ENCODE measurements around the gene CDK13. TPM values are rescaled to one million over a fixed set of nuclear protein-coding genes. Genes with fewer than 3 reads are reported as not detected.

Gene CDK13
- total RNA-seq, 2 donors from 2014 or later, result 34.7 to 37.7 TPM

DNA sequence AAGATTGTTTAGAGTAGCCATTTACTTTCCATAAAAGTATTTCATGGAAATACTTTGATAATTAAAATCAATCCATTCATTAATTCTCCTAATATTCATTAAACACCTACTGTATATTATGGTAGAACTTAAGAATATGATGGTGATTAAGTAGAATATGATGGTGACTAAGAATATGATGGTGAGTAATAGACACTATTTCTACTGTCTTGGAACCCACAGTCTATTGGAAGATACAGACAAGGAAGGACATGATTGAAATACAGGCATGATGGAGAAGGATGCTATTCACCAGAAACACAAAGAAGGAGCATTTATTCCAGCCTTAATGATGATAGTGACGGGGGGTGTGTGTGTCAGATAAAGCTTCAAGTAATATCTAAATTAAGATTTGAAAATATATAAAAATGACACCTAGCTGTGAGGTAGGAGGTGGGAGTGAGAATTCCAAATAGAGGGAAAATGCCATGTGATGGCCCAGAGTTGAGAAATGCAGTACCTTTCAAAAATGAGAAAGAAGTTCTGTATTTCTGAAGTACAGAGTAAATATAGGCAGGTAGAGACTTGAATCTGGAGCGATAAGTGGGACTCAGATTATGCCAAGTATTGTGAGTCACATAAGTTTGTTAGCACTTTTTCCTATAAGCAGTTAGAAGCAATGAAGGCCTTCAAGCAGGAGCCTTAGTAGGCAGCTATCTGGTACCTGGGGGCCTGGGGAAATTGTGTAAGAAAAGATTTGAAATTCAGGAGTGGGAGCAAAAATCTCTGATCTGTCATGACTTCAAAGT is 12.5 kb upstream of the CDK13 start:
- Histone ChIP-seq H3K9me3 (no peaks in the 10 kb centered on the region), H3K4me3 (no peak overlapping the region), H3K4me1 (no peaks in the 10 kb centered on the region), H3K36me3 (no peaks in the 10 kb centered on the region), H3K27me3 (no peaks in the 10 kb centered on the region), H3K27ac (no peak overlapping the region)
- TF ChIP-seq, protein P1, sequence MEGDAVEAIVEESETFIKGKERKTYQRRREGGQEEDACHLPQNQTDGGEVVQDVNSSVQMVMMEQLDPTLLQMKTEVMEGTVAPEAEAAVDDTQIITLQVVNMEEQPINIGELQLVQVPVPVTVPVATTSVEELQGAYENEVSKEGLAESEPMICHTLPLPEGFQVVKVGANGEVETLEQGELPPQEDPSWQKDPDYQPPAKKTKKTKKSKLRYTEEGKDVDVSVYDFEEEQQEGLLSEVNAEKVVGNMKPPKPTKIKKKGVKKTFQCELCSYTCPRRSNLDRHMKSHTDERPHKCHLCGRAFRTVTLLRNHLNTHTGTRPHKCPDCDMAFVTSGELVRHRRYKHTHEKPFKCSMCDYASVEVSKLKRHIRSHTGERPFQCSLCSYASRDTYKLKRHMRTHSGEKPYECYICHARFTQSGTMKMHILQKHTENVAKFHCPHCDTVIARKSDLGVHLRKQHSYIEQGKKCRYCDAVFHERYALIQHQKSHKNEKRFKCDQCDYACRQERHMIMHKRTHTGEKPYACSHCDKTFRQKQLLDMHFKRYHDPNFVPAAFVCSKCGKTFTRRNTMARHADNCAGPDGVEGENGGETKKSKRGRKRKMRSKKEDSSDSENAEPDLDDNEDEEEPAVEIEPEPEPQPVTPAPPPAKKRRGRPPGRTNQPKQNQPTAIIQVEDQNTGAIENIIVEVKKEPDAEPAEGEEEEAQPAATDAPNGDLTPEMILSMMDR (IDR thresholded peaks at IDR 0.05), result no peak
- DNase-seq (ENCODE audit: low spot score), result no peak

DNA sequence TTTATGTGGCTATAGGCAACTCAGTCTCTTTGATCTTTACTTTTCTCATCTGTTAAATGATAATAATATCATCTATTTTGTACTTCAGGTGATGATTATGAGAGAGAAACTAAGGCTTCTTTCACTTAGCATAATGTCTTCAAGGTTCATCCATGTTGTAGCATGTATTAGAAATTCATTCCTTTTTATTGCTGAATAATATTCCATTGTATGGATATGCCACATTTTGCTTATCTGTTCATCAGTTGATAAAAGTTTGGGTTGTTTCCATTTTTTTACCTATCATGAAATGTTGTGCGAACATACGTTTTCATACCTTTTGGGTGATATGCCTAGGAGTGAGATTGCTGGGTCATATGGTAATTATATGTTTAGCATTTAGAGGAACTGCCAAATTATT is 7.2 kb upstream of the CDK13 start:
- H3K4me1 ChIP-seq, result peaks cover 0 to 1% of the 10 kb centered on the region in 2 donors
- H3K4me3 ChIP-seq, result no peak overlapping the region
- H3K9me3 ChIP-seq, result no peaks in the 10 kb centered on the region
- no peak overlapping the region for H3K27ac ChIP-seq
- DNase-seq (ENCODE audit: low spot score), result no peak
- TF ChIP-seq, protein P1 (IDR thresholded peaks at IDR 0.05), result no peak
- no peaks in the 10 kb centered on the region for H3K27me3 ChIP-seq
- H3K36me3 ChIP-seq, result no peaks in the 10 kb centered on the region

DNA sequence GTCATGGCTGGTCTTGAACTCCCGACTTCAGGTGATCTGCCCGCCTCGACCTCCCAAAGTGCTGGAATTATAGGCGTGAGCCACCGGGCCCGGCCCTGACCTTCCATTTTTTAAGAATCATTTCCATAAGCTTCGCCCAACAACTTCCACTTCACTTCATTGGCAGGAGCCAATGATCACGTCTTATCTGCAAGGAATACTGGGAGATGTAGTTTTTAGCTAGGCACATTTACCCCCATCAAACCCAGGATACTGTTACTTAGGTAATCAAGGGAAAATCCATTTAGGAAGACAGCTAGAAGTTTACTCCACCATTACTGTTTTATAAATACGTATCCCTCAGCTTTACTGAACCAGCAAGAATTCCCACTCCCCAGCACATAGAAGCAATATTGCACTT is 3.4 kb upstream of the CDK13 start:
- H3K9me3 ChIP-seq, result no peaks in the 10 kb centered on the region
- H3K4me1 ChIP-seq, result peaks cover 0 to 10% of the 10 kb centered on the region in 2 donors
- H3K36me3 ChIP-seq, result no peaks in the 10 kb centered on the region
- no peak overlapping the region for H3K27ac ChIP-seq
- no peaks in the 10 kb centered on the region for H3K27me3 ChIP-seq
- no peak overlapping the region for H3K4me3 ChIP-seq
- TF ChIP-seq, protein P1 (IDR thresholded peaks at IDR 0.05), result no peak
- no peak for DNase-seq (ENCODE audit: low spot score)

DNA sequence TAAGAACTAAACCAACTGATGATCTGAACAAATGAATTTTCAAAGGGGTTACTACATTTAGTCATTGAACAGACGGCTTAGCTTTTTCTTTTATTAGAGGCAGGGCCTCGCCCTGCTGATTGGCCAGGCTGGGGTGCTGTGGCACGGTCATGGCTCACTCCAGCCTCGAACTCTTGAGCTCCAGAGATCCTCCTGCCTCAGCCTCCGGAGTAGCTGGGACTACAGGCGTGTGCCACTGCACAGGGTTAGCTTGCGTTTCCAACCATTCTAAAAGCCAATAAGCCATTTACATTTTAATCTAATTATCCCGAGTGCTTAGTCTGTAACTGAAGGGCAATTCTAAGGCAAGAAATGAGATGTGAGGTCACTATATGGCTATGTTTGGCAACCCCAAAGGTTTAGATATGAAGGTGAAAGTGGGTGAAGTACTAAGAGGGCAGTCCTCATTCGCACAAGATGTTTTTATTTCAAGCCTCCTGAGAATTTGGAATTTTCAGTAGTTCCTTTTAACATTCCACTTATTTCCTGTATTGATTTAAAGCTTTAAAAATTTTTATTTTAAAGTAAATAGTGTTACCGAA is 1.6 kb upstream of the CDK13 start:
- Histone ChIP-seq H3K27ac (peak overlapping the region; percentile 95 to 99), H3K4me3 (peak overlapping the region; percentile 91 to 94), H3K36me3 (no peaks in the 10 kb centered on the region), H3K27me3 (no peaks in the 10 kb centered on the region), H3K4me1 (peaks cover 0 to 14% of the 10 kb centered on the region in 2 donors), H3K9me3 (no peaks in the 10 kb centered on the region)
- TF ChIP-seq, protein P1 (IDR thresholded peaks at IDR 0.05), result no peak
- DNase-seq (ENCODE audit: low spot score), result no peak

DNA sequence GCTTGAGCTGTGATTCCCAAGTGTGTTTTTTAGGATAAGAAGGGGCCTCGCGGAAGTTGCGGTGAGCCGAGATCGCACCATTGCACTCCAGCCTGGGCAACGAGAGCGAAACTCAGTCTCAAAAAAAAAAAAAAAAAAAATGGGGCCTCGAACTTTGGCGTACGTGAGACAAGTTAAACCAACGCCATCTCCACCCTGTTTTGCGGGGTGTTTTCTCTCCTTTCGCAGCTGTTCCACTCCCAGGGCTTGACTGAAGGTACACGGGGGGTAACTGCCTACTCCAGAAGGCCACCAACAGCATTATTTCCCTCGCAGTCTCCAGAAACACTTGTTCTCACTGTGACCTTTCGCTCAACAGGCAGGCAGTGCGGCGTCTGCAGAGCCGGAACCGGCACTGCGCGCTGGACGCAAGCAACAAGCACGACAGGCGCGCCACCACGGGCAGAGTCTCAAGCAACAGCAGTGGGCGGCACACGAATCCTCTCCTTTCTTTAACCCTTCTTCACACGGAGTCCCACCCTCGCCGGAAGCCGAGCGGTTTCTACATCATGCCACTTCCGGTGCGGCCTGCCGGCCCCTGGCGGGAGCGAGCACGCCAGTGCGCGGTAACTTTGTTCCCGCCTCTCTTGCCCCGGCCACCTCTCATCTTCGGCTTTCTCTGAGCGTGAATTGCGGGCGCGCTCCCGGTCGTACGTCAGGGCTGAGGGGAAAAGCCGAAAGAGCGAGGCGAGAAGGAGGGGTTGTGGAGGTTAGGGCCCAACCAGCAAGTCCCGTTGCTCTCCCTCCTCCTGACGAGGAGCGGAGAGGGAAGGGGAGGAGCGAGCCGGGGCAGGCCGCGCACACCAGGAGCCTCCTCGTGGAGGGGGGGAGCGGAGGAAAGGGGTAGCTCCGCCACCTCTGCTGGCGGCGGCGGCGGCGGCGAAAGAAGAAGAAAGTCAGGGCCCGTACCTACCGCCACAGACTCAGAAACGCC is 814 bp upstream of the CDK13 start:
- Histone ChIP-seq H3K4me3 (peak overlapping the region; percentile 91 to 94), H3K9me3 (no peaks in the 10 kb centered on the region), H3K27ac (peak overlapping the region; percentile 95 to 99), H3K4me1 (peaks cover 0 to 21% of the 10 kb centered on the region in 2 donors), H3K27me3 (no peaks in the 10 kb centered on the region), H3K36me3 (no peaks in the 10 kb centered on the region)
- TF ChIP-seq, protein P1 (IDR thresholded peaks at IDR 0.05), result no peak
- DNase-seq (ENCODE audit: low spot score), result peak; percentile 98
